WTC11 (cell line): ENCODE results near the gene STX18. TPM values are rescaled to one million over a fixed set of nuclear protein-coding genes. Genes with fewer than 3 reads are reported as not detected.

Experiments used
- ATAC-seq: fragments of 200-7000 bp; cut with Tn5 transposase; 2 replicates; pipeline ENCODE4 v1.10.0; 2021; ENCODE audit warnings: mild to moderate bottlenecking, moderate library complexity
- CTCF ChIA-PET: fragments of 300-600 bp; sonication (Branson Sonifier 250); formaldehyde crosslinking; loops from one replicate; lab custom pipeline; 2021; ENCODE audit warnings: antibody characterized with exemption; lab: Charles Lee
- POLR2A ChIA-PET: fragments of 350-600 bp; sonication (Branson Sonifier 250); formaldehyde crosslinking; loops from one replicate; lab custom pipeline; 2021; ENCODE audit warnings: antibody characterized with exemption; lab: Charles Lee
- DNase-seq: peaks from one replicate; pipeline ENCODE4 v3.0.0; 2021; ENCODE audit warnings: low spot score
- H3K27ac Mint-ChIP-seq: 2 replicates; pipeline ENCODE4 v1.8.0; 2021; ENCODE audit warnings: mixed read lengths
- H3K27me3 Mint-ChIP-seq: 2 replicates; pipeline ENCODE4 v1.8.0; 2021; ENCODE audit warnings: low read depth, mild to moderate bottlenecking, moderate library complexity, mixed read lengths
- H3K36me3 Mint-ChIP-seq: 2 replicates; pipeline ENCODE4 v1.8.0; 2021; ENCODE audit warnings: mixed read lengths
- H3K4me1 Mint-ChIP-seq: 2 replicates; pipeline ENCODE4 v1.8.0; 2022; ENCODE audit warnings: mixed read lengths
- H3K4me3 Mint-ChIP-seq: 2 replicates; pipeline ENCODE4 v1.8.0; 2021; ENCODE audit warnings: mild to moderate bottlenecking, moderate library complexity, mixed read lengths
- H3K9me3 Mint-ChIP-seq: 2 replicates; pipeline ENCODE4 v1.8.0; 2021; ENCODE audit warnings: mixed read lengths
- ATF1 ChIP-seq: sonication (generic); formaldehyde crosslinking; IDR thresholded peaks from 2 replicates; pipeline ENCODE4 v1.8.1; 2023; ENCODE audit warnings: mild to moderate bottlenecking, moderate library complexity, missing genetic modification reagents
- CDX4 ChIP-seq: fragments of 250-450 bp; sonication (Bioruptor Pico); IDR thresholded peaks from 2 replicates; pipeline ENCODE4 v1.9.0; 2021; ENCODE audit warnings: moderate library complexity, mild to moderate bottlenecking, inconsistent platforms, borderline replicate concordance
- CREM ChIP-seq: sonication (generic); formaldehyde crosslinking; IDR thresholded peaks from 2 replicates; pipeline ENCODE4 v1.8.1; 2022; ENCODE audit warnings: mild to moderate bottlenecking, missing genetic modification reagents, moderate library complexity
- EMX1 ChIP-seq: fragments of 250-450 bp; sonication (Bioruptor Pico); IDR thresholded peaks from 2 replicates; pipeline ENCODE4 v1.8.0; 2021; ENCODE audit warnings: mild to moderate bottlenecking
- ERG ChIP-seq: fragments of 250-450 bp; sonication (Bioruptor Pico); IDR thresholded peaks from 2 replicates; pipeline ENCODE4 v1.8.0; 2021; ENCODE audit warnings: mild to moderate bottlenecking
- FOXJ3 ChIP-seq: sonication (generic); formaldehyde crosslinking; IDR thresholded peaks from 2 replicates; pipeline ENCODE4 v1.9.0; 2021; ENCODE audit warnings: missing genetic modification reagents, mild to moderate bottlenecking, borderline replicate concordance
- FOXK1 ChIP-seq: sonication (generic); formaldehyde crosslinking; IDR thresholded peaks from 2 replicates; pipeline ENCODE4 v1.8.0; 2022; ENCODE audit warnings: mild to moderate bottlenecking, moderate library complexity, missing genetic modification reagents
- GRHL2 ChIP-seq: fragments of 250-450 bp; sonication (Bioruptor Pico); IDR thresholded peaks from 2 replicates; pipeline ENCODE4 v1.8.0; 2022; ENCODE audit warnings: mild to moderate bottlenecking, moderate library complexity; ENCODE audit not compliant: insufficient replicate concordance, severe bottlenecking
- IRF2 ChIP-seq: sonication (generic); formaldehyde crosslinking; IDR thresholded peaks from 2 replicates; pipeline ENCODE4 v1.8.0; 2022; ENCODE audit warnings: low read depth, missing genetic modification reagents, borderline replicate concordance
- MXD4 ChIP-seq: fragments of 250-450 bp; sonication (Bioruptor Pico); IDR thresholded peaks from 2 replicates; pipeline ENCODE4 v1.8.0; 2021; ENCODE audit warnings: mild to moderate bottlenecking, moderate library complexity, borderline replicate concordance
- RELA ChIP-seq: sonication (generic); formaldehyde crosslinking; IDR thresholded peaks from 2 replicates; pipeline ENCODE4 v1.8.1; 2022; ENCODE audit warnings: missing genetic modification reagents, mild to moderate bottlenecking, borderline replicate concordance
- SMAD4 ChIP-seq: sonication (generic); formaldehyde crosslinking; IDR thresholded peaks from 2 replicates; pipeline ENCODE4 v1.8.0; 2022; ENCODE audit warnings: mild to moderate bottlenecking, missing genetic modification reagents
- TEAD4 ChIP-seq: sonication (generic); formaldehyde crosslinking; IDR thresholded peaks from 2 replicates; pipeline ENCODE4 v1.8.0; 2022; ENCODE audit warnings: mild to moderate bottlenecking, missing genetic modification reagents
- TP53 ChIP-seq: sonication (generic); formaldehyde crosslinking; IDR thresholded peaks from 2 replicates; pipeline ENCODE4 v1.8.1; 2023; ENCODE audit warnings: mild to moderate bottlenecking, missing genetic modification reagents
- USF2 ChIP-seq: sonication (generic); formaldehyde crosslinking; IDR thresholded peaks from 2 replicates; pipeline ENCODE4 v1.8.1; 2023; ENCODE audit warnings: mild to moderate bottlenecking, missing genetic modification reagents, moderate library complexity
- ZBTB43 ChIP-seq: sonication (generic); formaldehyde crosslinking; IDR thresholded peaks from 2 replicates; pipeline ENCODE4 v1.8.1; 2023; ENCODE audit warnings: mild to moderate bottlenecking, missing genetic modification reagents
- ZNF138 ChIP-seq: sonication (generic); formaldehyde crosslinking; conservative IDR thresholded peaks from 2 replicates; pipeline ENCODE4 v1.8.1; 2022; ENCODE audit warnings: mild to moderate bottlenecking, moderate library complexity, missing genetic modification reagents
- ZNF232 ChIP-seq: sonication (generic); formaldehyde crosslinking; IDR thresholded peaks from 2 replicates; pipeline ENCODE4 v1.8.0; 2022; ENCODE audit warnings: mild to moderate bottlenecking, missing genetic modification reagents
- ZNF317 ChIP-seq: sonication (generic); formaldehyde crosslinking; IDR thresholded peaks from 2 replicates; pipeline ENCODE4 v1.8.1; 2023; ENCODE audit warnings: low read depth, mild to moderate bottlenecking, moderate library complexity, missing genetic modification reagents, borderline replicate concordance
- ZNF396 ChIP-seq: fragments of 250-450 bp; sonication (Bioruptor Pico); IDR thresholded peaks from 2 replicates; pipeline ENCODE4 v1.8.0; 2021; ENCODE audit warnings: mild to moderate bottlenecking, moderate library complexity, borderline replicate concordance
- total RNA-seq: library from RNA; stranded (reverse); gene quantifications from 3 replicates; pipeline ENCODE4 v1.2.3, GENCODE V29; 2021
- TF ChIP-seq, protein P1 (sequence below): sonication (generic); formaldehyde crosslinking; conservative IDR thresholded peaks from 2 replicates; pipeline ENCODE4 v1.8.1; 2023; ENCODE audit warnings: mild to moderate bottlenecking, low read depth, missing genetic modification reagents, moderate library complexity
- TF ChIP-seq, protein P2 (sequence below): sonication (generic); formaldehyde crosslinking; IDR thresholded peaks from 2 replicates; pipeline ENCODE4 v1.8.0; 2023; ENCODE audit warnings: missing genetic modification reagents
- TF ChIP-seq, protein P3 (sequence below): sonication (generic); formaldehyde crosslinking; IDR thresholded peaks from 2 replicates; pipeline ENCODE4 v1.8.0; 2022; ENCODE audit warnings: mild to moderate bottlenecking, missing genetic modification reagents

The STX18 gene
- total RNA-seq, 1 experiment from 2014 or later = 16.9 TPM

DNA sequence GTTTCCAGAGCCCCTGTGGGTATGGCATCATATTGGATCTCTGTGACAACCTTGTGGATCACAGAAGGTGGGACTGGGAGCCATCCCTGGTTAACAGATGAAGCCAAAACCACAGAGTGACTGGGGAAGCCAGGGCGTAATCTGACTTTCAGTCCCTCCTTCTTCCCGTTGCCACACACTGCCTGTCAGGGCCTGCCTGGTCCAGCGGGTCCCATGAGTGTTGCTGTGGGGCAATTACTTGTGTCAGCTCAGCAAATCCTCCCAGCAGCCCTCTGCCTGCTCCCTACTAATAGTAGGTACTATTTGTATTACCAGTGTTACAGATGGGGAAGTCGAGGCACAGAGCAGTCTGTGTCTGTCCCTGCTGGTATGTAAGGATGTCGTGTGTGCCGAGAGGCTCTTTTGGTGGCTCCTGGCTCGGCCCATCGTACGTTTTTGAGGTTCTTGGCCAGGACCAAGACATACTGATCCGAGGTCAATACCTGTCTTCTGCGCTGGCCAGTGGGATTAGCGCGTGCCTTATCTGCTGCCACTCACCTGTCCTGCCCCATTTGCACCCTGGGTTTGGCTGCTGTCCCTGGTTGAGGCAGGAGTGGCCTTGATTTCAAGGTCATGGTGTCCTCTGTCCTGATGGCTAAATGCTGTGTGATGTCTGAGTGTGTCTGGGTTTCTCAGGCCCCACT is 149.2 kb downstream of the STX18 start:
- H3K27ac Mint-ChIP-seq = no peak overlapping the region
- H3K4me3 Mint-ChIP-seq = no peak overlapping the region
- peaks cover 23% of the 10 kb centered on the region for H3K27me3 Mint-ChIP-seq
- no peak for TF ChIP-seq TEAD4 (CRISPR knock-in tag)
- TF ChIP-seq, protein P1, sequence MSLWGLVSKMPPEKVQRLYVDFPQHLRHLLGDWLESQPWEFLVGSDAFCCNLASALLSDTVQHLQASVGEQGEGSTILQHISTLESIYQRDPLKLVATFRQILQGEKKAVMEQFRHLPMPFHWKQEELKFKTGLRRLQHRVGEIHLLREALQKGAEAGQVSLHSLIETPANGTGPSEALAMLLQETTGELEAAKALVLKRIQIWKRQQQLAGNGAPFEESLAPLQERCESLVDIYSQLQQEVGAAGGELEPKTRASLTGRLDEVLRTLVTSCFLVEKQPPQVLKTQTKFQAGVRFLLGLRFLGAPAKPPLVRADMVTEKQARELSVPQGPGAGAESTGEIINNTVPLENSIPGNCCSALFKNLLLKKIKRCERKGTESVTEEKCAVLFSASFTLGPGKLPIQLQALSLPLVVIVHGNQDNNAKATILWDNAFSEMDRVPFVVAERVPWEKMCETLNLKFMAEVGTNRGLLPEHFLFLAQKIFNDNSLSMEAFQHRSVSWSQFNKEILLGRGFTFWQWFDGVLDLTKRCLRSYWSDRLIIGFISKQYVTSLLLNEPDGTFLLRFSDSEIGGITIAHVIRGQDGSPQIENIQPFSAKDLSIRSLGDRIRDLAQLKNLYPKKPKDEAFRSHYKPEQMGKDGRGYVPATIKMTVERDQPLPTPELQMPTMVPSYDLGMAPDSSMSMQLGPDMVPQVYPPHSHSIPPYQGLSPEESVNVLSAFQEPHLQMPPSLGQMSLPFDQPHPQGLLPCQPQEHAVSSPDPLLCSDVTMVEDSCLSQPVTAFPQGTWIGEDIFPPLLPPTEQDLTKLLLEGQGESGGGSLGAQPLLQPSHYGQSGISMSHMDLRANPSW (CRISPR knock-in tag) = no peak
- DNase-seq = no peak
- no peak for ATAC-seq
- H3K9me3 Mint-ChIP-seq = no peaks in the 10 kb centered on the region
- ChIA-PET CTCF (no interaction called here), POLR2A (no interaction called here)
- peaks cover 3% of the 10 kb centered on the region; the same call in 1 of the 2 replicates for H3K36me3 Mint-ChIP-seq
- H3K4me1 Mint-ChIP-seq = peaks cover 21% of the 10 kb centered on the region

- H3K27ac Mint-ChIP-seq = no peak overlapping the region; the same call in 1 of the 2 replicates
- peaks cover 26% of the 10 kb centered on the region for H3K27me3 Mint-ChIP-seq
- TF ChIP-seq ATF1 = no peak
- TF ChIP-seq FOXK1 (CRISPR knock-in tag) = no peak
- no peak for TF ChIP-seq ZNF232 (CRISPR knock-in tag)
- TF ChIP-seq IRF2 (CRISPR knock-in tag) = no peak
- no peak for TF ChIP-seq EMX1 (CRISPR knock-in tag)
- TF ChIP-seq FOXJ3 (CRISPR knock-in tag) = no peak
- no peak for TF ChIP-seq TP53
- TF ChIP-seq, protein P2, sequence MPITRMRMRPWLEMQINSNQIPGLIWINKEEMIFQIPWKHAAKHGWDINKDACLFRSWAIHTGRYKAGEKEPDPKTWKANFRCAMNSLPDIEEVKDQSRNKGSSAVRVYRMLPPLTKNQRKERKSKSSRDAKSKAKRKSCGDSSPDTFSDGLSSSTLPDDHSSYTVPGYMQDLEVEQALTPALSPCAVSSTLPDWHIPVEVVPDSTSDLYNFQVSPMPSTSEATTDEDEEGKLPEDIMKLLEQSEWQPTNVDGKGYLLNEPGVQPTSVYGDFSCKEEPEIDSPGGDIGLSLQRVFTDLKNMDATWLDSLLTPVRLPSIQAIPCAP (CRISPR knock-in tag) = no peak
- TF ChIP-seq ERG (CRISPR knock-in tag) = no peak
- TF ChIP-seq CDX4 (CRISPR knock-in tag) = no peak
- TF ChIP-seq ZNF317 = no peak
- TF ChIP-seq RELA (CRISPR knock-in tag) = no peak
- no peak for TF ChIP-seq MXD4 (CRISPR knock-in tag)
- DNase-seq = no peak
- ChIA-PET POLR2A (no interaction called here), CTCF (no interaction called here)
- ATAC-seq = no peak
- H3K4me3 Mint-ChIP-seq = no peak overlapping the region
- H3K36me3 Mint-ChIP-seq = peaks cover 3% of the 10 kb centered on the region; the same call in 1 of the 2 replicates
- H3K9me3 Mint-ChIP-seq = no peaks in the 10 kb centered on the region
- peaks cover 16% of the 10 kb centered on the region for H3K4me1 Mint-ChIP-seq
Observed at GRCh38 chr4:4391866-4392265, 150.0 kb downstream of the STX18 start.

GRCh38 chr4:4390515-4391240 is 151.2 kb downstream of the STX18 start:
- Mint-ChIP-seq H3K36me3 (peaks cover 3% of the 10 kb centered on the region; the same call in 1 of the 2 replicates), H3K27ac (no peak overlapping the region), H3K4me1 (peaks cover 6% of the 10 kb centered on the region), H3K27me3 (peaks cover 34% of the 10 kb centered on the region), H3K4me3 (no peak overlapping the region), H3K9me3 (no peaks in the 10 kb centered on the region)
- ChIA-PET POLR2A (no interaction called here), CTCF (no interaction called here)
- no peak for DNase-seq
- ATAC-seq = no peak
- no peak for TF ChIP-seq USF2 (CRISPR knock-in tag)
- TF ChIP-seq, protein P3, sequence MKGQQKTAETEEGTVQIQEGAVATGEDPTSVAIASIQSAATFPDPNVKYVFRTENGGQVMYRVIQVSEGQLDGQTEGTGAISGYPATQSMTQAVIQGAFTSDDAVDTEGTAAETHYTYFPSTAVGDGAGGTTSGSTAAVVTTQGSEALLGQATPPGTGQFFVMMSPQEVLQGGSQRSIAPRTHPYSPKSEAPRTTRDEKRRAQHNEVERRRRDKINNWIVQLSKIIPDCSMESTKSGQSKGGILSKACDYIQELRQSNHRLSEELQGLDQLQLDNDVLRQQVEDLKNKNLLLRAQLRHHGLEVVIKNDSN (CRISPR knock-in tag) = no peak
- TF ChIP-seq CREM = no peak
- no peak for TF ChIP-seq ZNF396
- no peak for TF ChIP-seq ZNF138 (CRISPR knock-in tag)
- no peak for TF ChIP-seq GRHL2 (CRISPR knock-in tag)
- no peak for TF ChIP-seq EMX1 (CRISPR knock-in tag)
- TF ChIP-seq SMAD4 (CRISPR knock-in tag) = no peak
- no peak for TF ChIP-seq ZBTB43 (CRISPR knock-in tag)
